ENCODE measurements around the gene TMEFF2. TPM values are rescaled to one million over a fixed set of nuclear protein-coding genes. Genes with fewer than 3 reads are reported as not detected.

TMEFF2 gene
- total RNA-seq: 0.16 TPM
- long read RNA-seq, partial matches to known transcripts: 0 of 1 reads
- long read RNA-seq, other reads (novel, unspliced or antisense): 1 of 1 reads

GRCh38 chr2:192194866-192195547 is at the start of gene TMEFF2:
TMEFF2 (minus strand) TSS chr2:192194933; CDS start chr2:192194524, 409 bp downstream.
- Histone ChIP-seq H3K9me3 (replicated peaks) (no peaks in the 10 kb centered on the region), H3K4me3 (peak within 1 kb of the TSS; percentile 61), H3K36me3 (no peaks in the 10 kb centered on the region), H3K27ac (replicated peaks) (no peak within 1 kb of the TSS), H3K27me3 (ENCODE audit: low read depth) (peaks cover 100% of the 10 kb centered on the region), H3K4me1 (peaks cover 30% of the 10 kb centered on the region)
- intact Hi-C loops (cut with micrococcal nuclease): no loop called here
- no peak for TF ChIP-seq CTCF (IDR thresholded peaks at IDR 0.05; ENCODE audit: borderline replicate concordance)
- DNase-seq: peak; percentile 57

GRCh38 chr2:192243488-192243887 is 48.8 kb upstream of the TMEFF2 start:
- no peak overlapping the region for H3K4me3 ChIP-seq
- intact Hi-C loops (cut with micrococcal nuclease): no loop called here
- no peak for DNase-seq
- no peaks in the 10 kb centered on the region for H3K27me3 ChIP-seq (ENCODE audit: low read depth)
- H3K4me1 ChIP-seq: no peaks in the 10 kb centered on the region
- no peaks in the 10 kb centered on the region for H3K9me3 ChIP-seq (replicated peaks)
- H3K36me3 ChIP-seq: no peaks in the 10 kb centered on the region
- no peak overlapping the region for H3K27ac ChIP-seq (replicated peaks)
- no peak for TF ChIP-seq CTCF (IDR thresholded peaks at IDR 0.05; ENCODE audit: borderline replicate concordance)

- intact Hi-C loops (cut with micrococcal nuclease): no loop called here
- TF ChIP-seq CTCF (IDR thresholded peaks at IDR 0.05; ENCODE audit: borderline replicate concordance): no peak
- no peaks in the 10 kb centered on the region for H3K9me3 ChIP-seq (replicated peaks)
- H3K27me3 ChIP-seq (ENCODE audit: low read depth): no peaks in the 10 kb centered on the region
- H3K27ac ChIP-seq (replicated peaks): no peak overlapping the region
- no peak for DNase-seq
- H3K36me3 ChIP-seq: no peaks in the 10 kb centered on the region
- no peaks in the 10 kb centered on the region for H3K4me1 ChIP-seq
- no peak overlapping the region for H3K4me3 ChIP-seq
These were observed 41.4 kb upstream of the TMEFF2 start for GRCh38 chr2:192236136-192236535.

- Histone ChIP-seq H3K27me3 (ENCODE audit: low read depth) (no peaks in the 10 kb centered on the region), H3K9me3 (replicated peaks) (no peaks in the 10 kb centered on the region), H3K4me3 (no peak overlapping the region), H3K4me1 (no peaks in the 10 kb centered on the region), H3K36me3 (no peaks in the 10 kb centered on the region), H3K27ac (replicated peaks) (no peak overlapping the region)
- intact Hi-C loops (cut with micrococcal nuclease): no loop called here
- DNase-seq: no peak
- TF ChIP-seq CTCF (IDR thresholded peaks at IDR 0.05; ENCODE audit: borderline replicate concordance): no peak
These were observed 36.2 kb upstream of the TMEFF2 start for GRCh38 chr2:192230889-192231453.

GRCh38 chr2:192228685-192229084 is 34.0 kb upstream of the TMEFF2 start:
- H3K27ac ChIP-seq (replicated peaks): no peak overlapping the region
- TF ChIP-seq CTCF (IDR thresholded peaks at IDR 0.05; ENCODE audit: borderline replicate concordance): no peak
- intact Hi-C loops (cut with micrococcal nuclease): no loop called here
- no peaks in the 10 kb centered on the region for H3K9me3 ChIP-seq (replicated peaks)
- no peak overlapping the region for H3K4me3 ChIP-seq
- no peaks in the 10 kb centered on the region for H3K36me3 ChIP-seq
- no peaks in the 10 kb centered on the region for H3K27me3 ChIP-seq (ENCODE audit: low read depth)
- no peak for DNase-seq
- H3K4me1 ChIP-seq: no peaks in the 10 kb centered on the region
